Measurements from ENCODE around the gene OSBPL7. TPM values are rescaled to one million over a fixed set of nuclear protein-coding genes. Genes with fewer than 3 reads are reported as not detected.
A peak's percentile ranks its signal among the peaks of the same experiment; 100 is the strongest.

Gene OSBPL7
- total RNA-seq, 1 donor from 2014 or later: 11.0 TPM

DNA sequence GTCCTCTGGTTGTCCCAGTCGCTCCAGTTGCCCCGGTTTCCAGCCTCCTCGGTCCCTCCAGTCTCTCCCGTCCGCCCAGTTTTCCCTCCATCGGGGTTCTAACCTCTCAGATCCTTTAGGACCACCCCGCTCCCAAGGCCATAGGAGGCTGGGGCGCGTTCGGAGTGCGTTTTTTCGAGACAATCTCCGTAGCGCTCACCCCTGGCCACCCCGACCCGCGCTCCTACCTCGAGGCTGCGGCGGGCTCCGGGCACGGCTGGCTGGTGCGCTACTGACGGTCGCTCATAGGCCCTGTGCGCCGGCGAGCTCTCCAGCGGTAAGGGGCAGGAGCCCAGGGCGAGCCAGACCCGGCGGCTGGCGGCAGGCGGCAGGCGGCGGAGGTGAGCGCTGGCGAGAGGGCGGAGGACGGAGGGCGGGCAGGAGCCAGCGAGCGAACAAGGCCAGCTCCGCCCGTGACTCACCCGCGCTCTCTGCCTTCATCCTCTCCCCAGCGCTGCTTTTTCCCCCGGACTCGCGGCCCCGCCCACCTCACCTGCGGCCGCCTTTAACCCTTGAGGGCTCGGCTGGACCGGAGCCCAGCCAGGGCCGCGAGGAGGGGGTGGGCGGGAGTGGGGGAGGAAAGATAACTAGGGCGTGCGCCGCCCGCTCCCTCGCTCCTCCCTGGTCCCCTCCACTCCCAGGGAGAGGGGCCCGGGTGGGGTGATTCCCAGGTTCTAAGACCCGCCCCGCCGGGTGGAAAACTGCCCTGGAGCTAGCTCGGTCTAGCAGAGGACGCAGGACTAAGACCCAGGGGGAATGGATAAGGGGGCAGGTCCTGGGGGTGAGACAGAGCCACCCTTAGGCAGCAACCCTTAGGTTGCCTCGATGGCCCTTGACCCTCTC, 29.3 kb upstream of the OSBPL7 start, which contains the start of gene SP6:
Gene SP6, minus strand, starts transcription at position 472 of the 882 bp plus-strand sequence. CDS start 2,734 bp downstream, outside the sequence.
- no peaks in the 10 kb centered on the region for H3K36me3 ChIP-seq (ENCODE audit: control insufficient read depth, insufficient read depth, low read length)
- peak within 1 kb of the TSS; percentile 45 for H3K4me3 ChIP-seq (ENCODE audit: low read depth, low read length)
- H3K27me3 ChIP-seq (ENCODE audit: control insufficient read depth, insufficient read depth, low read length): peaks cover 44% of the 10 kb centered on the region
- DNase-seq (ENCODE audit: low read depth): peak; percentile 42
- TF ChIP-seq, protein P1, sequence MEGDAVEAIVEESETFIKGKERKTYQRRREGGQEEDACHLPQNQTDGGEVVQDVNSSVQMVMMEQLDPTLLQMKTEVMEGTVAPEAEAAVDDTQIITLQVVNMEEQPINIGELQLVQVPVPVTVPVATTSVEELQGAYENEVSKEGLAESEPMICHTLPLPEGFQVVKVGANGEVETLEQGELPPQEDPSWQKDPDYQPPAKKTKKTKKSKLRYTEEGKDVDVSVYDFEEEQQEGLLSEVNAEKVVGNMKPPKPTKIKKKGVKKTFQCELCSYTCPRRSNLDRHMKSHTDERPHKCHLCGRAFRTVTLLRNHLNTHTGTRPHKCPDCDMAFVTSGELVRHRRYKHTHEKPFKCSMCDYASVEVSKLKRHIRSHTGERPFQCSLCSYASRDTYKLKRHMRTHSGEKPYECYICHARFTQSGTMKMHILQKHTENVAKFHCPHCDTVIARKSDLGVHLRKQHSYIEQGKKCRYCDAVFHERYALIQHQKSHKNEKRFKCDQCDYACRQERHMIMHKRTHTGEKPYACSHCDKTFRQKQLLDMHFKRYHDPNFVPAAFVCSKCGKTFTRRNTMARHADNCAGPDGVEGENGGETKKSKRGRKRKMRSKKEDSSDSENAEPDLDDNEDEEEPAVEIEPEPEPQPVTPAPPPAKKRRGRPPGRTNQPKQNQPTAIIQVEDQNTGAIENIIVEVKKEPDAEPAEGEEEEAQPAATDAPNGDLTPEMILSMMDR (IDR thresholded peaks at IDR 0.05; ENCODE audit: insufficient read depth, low read length, poor library complexity, severe bottlenecking): no peak

DNA sequence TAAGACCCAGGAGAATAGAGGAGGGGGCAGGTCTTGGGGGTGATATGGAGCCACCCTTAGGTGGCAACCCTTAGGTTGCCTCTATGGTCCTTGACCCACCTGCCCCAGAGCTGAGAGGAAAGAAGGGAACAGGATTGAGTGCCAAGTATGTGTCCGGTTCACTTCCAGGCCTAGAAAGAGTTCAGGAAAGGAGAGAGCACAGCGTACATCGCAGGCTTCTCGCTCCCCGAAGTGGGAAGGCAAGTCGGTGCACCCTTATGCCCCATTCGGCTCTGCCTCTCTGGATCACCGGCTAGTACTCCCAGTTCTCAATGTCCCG, 28.7 kb upstream of the OSBPL7 start:
- H3K27me3 ChIP-seq (ENCODE audit: control insufficient read depth, insufficient read depth, low read length): peaks cover 41% of the 10 kb centered on the region
- DNase-seq (ENCODE audit: low read depth): no peak
- peak overlapping the region; percentile 45 for H3K4me3 ChIP-seq (ENCODE audit: low read depth, low read length)
- no peaks in the 10 kb centered on the region for H3K36me3 ChIP-seq (ENCODE audit: control insufficient read depth, insufficient read depth, low read length)
- TF ChIP-seq, protein P1 (IDR thresholded peaks at IDR 0.05; ENCODE audit: insufficient read depth, low read length, poor library complexity, severe bottlenecking): no peak

DNA sequence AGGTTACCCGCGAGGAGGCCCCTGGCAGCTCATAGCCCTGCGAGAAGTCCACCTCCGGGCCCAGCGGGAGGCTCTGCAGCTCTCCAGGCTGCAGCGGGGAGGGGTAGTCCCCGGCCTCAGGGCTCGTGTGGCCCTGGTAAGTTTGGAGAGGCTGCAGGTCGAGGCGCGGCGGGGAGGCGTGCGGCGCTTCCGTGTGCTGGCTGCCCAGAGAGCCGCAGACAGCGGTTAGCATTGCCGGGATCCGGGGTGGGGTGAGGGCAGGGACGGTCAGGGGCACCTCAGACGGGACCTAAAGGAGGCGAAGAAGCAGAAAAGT, 26.6 kb upstream of the OSBPL7 start:
- TF ChIP-seq, protein P1 (IDR thresholded peaks at IDR 0.05; ENCODE audit: insufficient read depth, low read length, poor library complexity, severe bottlenecking): no peak
- Histone ChIP-seq H3K4me3 (ENCODE audit: low read depth, low read length) (no peak overlapping the region), H3K27me3 (ENCODE audit: control insufficient read depth, insufficient read depth, low read length) (peaks cover 33% of the 10 kb centered on the region), H3K36me3 (ENCODE audit: control insufficient read depth, insufficient read depth, low read length) (no peaks in the 10 kb centered on the region)
- no peak for DNase-seq (ENCODE audit: low read depth)

DNA sequence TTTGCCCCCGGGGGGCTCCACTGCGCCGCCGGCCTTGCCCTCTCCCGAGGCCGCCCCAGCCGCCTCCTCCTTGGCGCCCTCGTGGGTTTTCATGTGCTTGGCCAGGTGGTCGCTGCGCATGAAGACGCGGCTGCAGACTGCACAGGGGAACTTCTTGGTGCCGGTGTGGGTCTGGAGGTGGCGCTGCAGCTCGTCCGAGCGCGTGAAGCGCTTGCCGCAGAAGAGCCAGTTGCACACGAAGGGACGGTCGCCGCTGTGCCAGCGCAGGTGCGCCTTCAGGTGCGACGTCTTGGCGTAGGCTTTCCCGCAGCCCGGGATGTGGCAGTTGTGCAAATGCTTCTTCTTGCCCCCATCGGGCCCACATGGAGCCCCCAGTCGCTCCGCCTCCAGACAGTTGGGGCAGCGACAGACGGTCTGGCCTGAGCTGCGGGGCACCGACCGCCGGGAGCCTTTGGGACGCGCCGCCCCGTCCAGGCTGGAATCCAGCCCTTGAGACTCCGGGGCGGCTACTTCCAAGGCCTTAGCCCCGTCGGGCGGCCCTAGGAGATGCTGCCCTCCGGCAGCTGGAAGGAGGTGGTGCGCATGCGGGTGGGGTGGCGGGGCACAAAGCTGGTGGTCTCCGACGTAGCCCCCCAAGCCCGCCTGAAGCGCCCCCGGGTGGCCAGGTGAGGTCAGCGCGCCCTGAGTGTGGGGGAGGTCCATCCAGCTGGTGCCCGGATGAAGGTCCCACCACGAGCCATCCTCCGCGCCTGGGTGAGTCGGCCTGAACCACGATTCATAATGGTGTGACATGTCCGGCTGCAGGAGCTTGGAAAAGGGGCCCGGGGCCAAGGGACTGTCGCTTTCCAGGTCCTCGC, 26.0 kb upstream of the OSBPL7 start:
- TF ChIP-seq, protein P1 (IDR thresholded peaks at IDR 0.05; ENCODE audit: insufficient read depth, low read length, poor library complexity, severe bottlenecking): peak; percentile 38
- no peak for DNase-seq (ENCODE audit: low read depth)
- H3K36me3 ChIP-seq (ENCODE audit: control insufficient read depth, insufficient read depth, low read length): no peaks in the 10 kb centered on the region
- peaks cover 28% of the 10 kb centered on the region for H3K27me3 ChIP-seq (ENCODE audit: control insufficient read depth, insufficient read depth, low read length)
- no peak overlapping the region for H3K4me3 ChIP-seq (ENCODE audit: low read depth, low read length)

DNA sequence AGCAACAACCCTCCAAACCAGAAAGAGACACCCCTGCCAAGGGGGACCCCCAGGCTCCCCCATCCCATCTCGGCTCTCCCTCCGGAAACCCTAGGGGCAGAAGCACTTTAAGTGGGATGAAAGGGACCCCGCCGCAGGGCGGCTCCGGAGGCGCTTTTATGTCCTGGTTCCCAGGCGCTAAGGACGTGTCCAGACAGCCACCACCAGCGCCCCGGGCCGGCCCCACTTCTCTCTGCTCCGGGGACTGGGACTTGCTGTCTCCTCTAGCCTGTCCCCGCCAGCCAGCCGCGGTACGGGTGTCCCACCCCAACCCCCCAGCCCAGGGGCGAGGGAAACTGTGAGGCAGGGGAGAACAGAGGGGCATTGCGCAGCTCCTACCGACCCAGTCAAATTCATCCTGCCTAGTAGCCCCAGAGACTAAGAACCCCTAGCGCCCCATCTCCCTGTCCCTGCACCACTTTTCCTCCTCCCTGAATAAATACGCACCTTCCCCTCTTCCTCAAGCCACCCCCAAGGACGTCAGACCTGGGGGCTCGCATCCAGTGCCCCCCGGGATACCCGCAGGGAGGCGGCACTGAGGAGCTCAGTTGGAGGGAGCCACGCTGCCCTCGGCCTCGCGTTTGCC, 25.2 kb upstream of the OSBPL7 start:
- no peak for DNase-seq (ENCODE audit: low read depth)
- Histone ChIP-seq H3K27me3 (ENCODE audit: control insufficient read depth, insufficient read depth, low read length) (peaks cover 21% of the 10 kb centered on the region), H3K4me3 (ENCODE audit: low read depth, low read length) (no peak overlapping the region), H3K36me3 (ENCODE audit: control insufficient read depth, insufficient read depth, low read length) (no peaks in the 10 kb centered on the region)
- TF ChIP-seq, protein P1 (IDR thresholded peaks at IDR 0.05; ENCODE audit: insufficient read depth, low read length, poor library complexity, severe bottlenecking): no peak
